ENCODE measurements around the gene OPA3. TPM values are rescaled to one million over a fixed set of nuclear protein-coding genes. Genes with fewer than 3 reads are reported as not detected.

The OPA3 gene
- total RNA-seq, 1 donor from 2014 or later = 14.8 TPM

GRCh38 chr19:45497791-45498190, 86.8 kb downstream of the OPA3 start:
- H3K36me3 Mint-ChIP-seq (ENCODE audit: low read depth) = no peaks in the 10 kb centered on the region
- H3K27me3 Mint-ChIP-seq (ENCODE audit: low read depth) = peaks cover 16% of the 10 kb centered on the region
- DNase-seq (ENCODE audit: low spot score) = no peak
- no peak overlapping the region for H3K27ac Mint-ChIP-seq (ENCODE audit: unreplicated experiment)
- no peaks in the 10 kb centered on the region for H3K9me3 Mint-ChIP-seq (ENCODE audit: low read depth)
- peak overlapping the region; percentile 47 for H3K4me3 Mint-ChIP-seq (ENCODE audit: unreplicated experiment)
- H3K4me1 Mint-ChIP-seq (ENCODE audit: low read depth) = peaks cover 29% of the 10 kb centered on the region
- no peak for TF ChIP-seq CTCF (IDR thresholded peaks at IDR 0.05)

- H3K9me3 Mint-ChIP-seq (ENCODE audit: low read depth) = no peaks in the 10 kb centered on the region
- H3K4me1 Mint-ChIP-seq (ENCODE audit: low read depth) = peaks cover 34% of the 10 kb centered on the region
- H3K4me3 Mint-ChIP-seq (ENCODE audit: unreplicated experiment) = peak overlapping the region; percentile 72
- no peaks in the 10 kb centered on the region for H3K36me3 Mint-ChIP-seq (ENCODE audit: low read depth)
- no peak for DNase-seq (ENCODE audit: low spot score)
- peaks cover 16% of the 10 kb centered on the region for H3K27me3 Mint-ChIP-seq (ENCODE audit: low read depth)
- TF ChIP-seq CTCF (IDR thresholded peaks at IDR 0.05) = no peak
- H3K27ac Mint-ChIP-seq (ENCODE audit: unreplicated experiment) = no peak overlapping the region
These were observed 88.2 kb downstream of the OPA3 start for GRCh38 chr19:45496349-45496953.

GRCh38 chr19:45495178-45495577, 89.4 kb downstream of the OPA3 start:
- peak overlapping the region; percentile 1 for H3K4me3 Mint-ChIP-seq (ENCODE audit: unreplicated experiment)
- H3K27ac Mint-ChIP-seq (ENCODE audit: unreplicated experiment) = no peak overlapping the region
- DNase-seq (ENCODE audit: low spot score) = no peak

GRCh38 chr19:45494261-45494916, 90.2 kb downstream of the OPA3 start:
- Mint-ChIP-seq H3K27me3 (ENCODE audit: low read depth) (peaks cover 13% of the 10 kb centered on the region), H3K4me3 (ENCODE audit: unreplicated experiment) (no peak overlapping the region), H3K9me3 (ENCODE audit: low read depth) (no peaks in the 10 kb centered on the region), H3K27ac (ENCODE audit: unreplicated experiment) (no peak overlapping the region), H3K36me3 (ENCODE audit: low read depth) (no peaks in the 10 kb centered on the region), H3K4me1 (ENCODE audit: low read depth) (peaks cover 31% of the 10 kb centered on the region)
- no peak for TF ChIP-seq CTCF (IDR thresholded peaks at IDR 0.05)
- no peak for DNase-seq (ENCODE audit: low spot score)

More at GRCh38 chr19:45495178-45495577, 89.4 kb downstream of the OPA3 start:
- no peak for TF ChIP-seq CTCF (IDR thresholded peaks at IDR 0.05)
- no peaks in the 10 kb centered on the region for H3K36me3 Mint-ChIP-seq (ENCODE audit: low read depth)
- H3K27me3 Mint-ChIP-seq (ENCODE audit: low read depth) = peaks cover 16% of the 10 kb centered on the region
- H3K4me1 Mint-ChIP-seq (ENCODE audit: low read depth) = peaks cover 34% of the 10 kb centered on the region
- H3K9me3 Mint-ChIP-seq (ENCODE audit: low read depth) = no peaks in the 10 kb centered on the region

GRCh38 chr19:45492627-45493470, 91.8 kb downstream of the OPA3 start:
- H3K4me1 Mint-ChIP-seq (ENCODE audit: low read depth) = peaks cover 23% of the 10 kb centered on the region
- H3K36me3 Mint-ChIP-seq (ENCODE audit: low read depth) = no peaks in the 10 kb centered on the region
- no peak for DNase-seq (ENCODE audit: low spot score)
- TF ChIP-seq CTCF (IDR thresholded peaks at IDR 0.05) = no peak
- H3K9me3 Mint-ChIP-seq (ENCODE audit: low read depth) = no peaks in the 10 kb centered on the region
- peak overlapping the region; percentile 82 for H3K4me3 Mint-ChIP-seq (ENCODE audit: unreplicated experiment)
- H3K27me3 Mint-ChIP-seq (ENCODE audit: low read depth) = peaks cover 4% of the 10 kb centered on the region
- peak overlapping the region; percentile 61 for H3K27ac Mint-ChIP-seq (ENCODE audit: unreplicated experiment)
